HCT116 (cell line): ENCODE measurements around the gene PTHLH. TPM values are rescaled to one million over a fixed set of nuclear protein-coding genes. Genes with fewer than 3 reads are reported as not detected.
A peak's percentile ranks its signal among the peaks of the same experiment; 100 is the strongest.

Experiments used
- ATAC-seq: fragments of 200-7000 bp; cut with Tn5 transposase; 2 replicates; pipeline ENCODE4 v1.9.1; 2020; ENCODE audit warnings: mild to moderate bottlenecking, moderate library complexity
- BruUV-seq: library from RNA; stranded (reverse); fragments of 400-500 nt; replicated peaks from 2 replicates; lab custom pipeline; 2021; lab: Mats Ljungman, UMichigan
- CTCF ChIA-PET: fragments of 300-600 bp; sonication (Branson Sonifier 250); formaldehyde crosslinking; loops from one replicate; lab custom pipeline; 2021; ENCODE audit warnings: antibody characterized with exemption; lab: Charles Lee
- POLR2A ChIA-PET: fragments of 300-600, 350-600 bp; sonication (Branson Sonifier 250); formaldehyde crosslinking; loops from one replicate; lab custom pipeline; 2021; ENCODE audit warnings: antibody characterized with exemption; lab: Charles Lee
- RAD21 ChIA-PET, 2 experiments: fragments of 300-600 bp; sonication (Branson Sonifier 250); formaldehyde crosslinking; loops; one replicate each; lab custom pipeline; 2023; ENCODE audit warnings: low total read pairs in 2 of 2; ENCODE audit not compliant: uncharacterized antibody in 2 of 2, unreplicated experiment in 2 of 2, low non-redundant PET in 1 of 2; lab: Charles Lee
- DNase-seq: peaks from one replicate; pipeline ENCODE4 v3.0.0-alpha.2; 2010; ENCODE audit warnings: low read depth, low spot score
- H2AFZ ChIP-seq: fragments of 200-600 bp; shearing (Covaris generic), sonication (generic); 2 replicates; pipeline ENCODE4 v1.6.1; 2017; ENCODE audit warnings: low read depth, mixed run types, mixed read lengths, antibody characterized with exemption, low read length; ENCODE audit not compliant: poor library complexity, severe bottlenecking
- H3K27ac ChIP-seq: 2 replicates; pipeline ENCODE4 v1.5.1; 2012; ENCODE audit warnings: low read depth, low read length
- H3K27me3 ChIP-seq: fragments of 200-600 bp; sonication (generic); 2 replicates; pipeline ENCODE4 v1.6.1; 2016; ENCODE audit warnings: mixed run types, low read length, mixed read lengths; ENCODE audit not compliant: insufficient read depth
- H3K36me3 ChIP-seq, 2 experiments: fragments of 200-500 bp in 1 of 2; fragments of 200-600 bp in 1 of 2; sonication (Bioruptor generic) in 1 of 2; sonication (generic) in 1 of 2; 2 replicates each; pipeline versions ENCODE4 v1.5.1 to v1.6.1; 2014 to 2016; ENCODE audit warnings: low read length in 2 of 2, inconsistent platforms in 1 of 2, mixed read lengths in 1 of 2, mixed run types in 1 of 2; ENCODE audit not compliant: insufficient read depth in 2 of 2, control insufficient read depth in 1 of 2
- H3K4me1 ChIP-seq, 2 experiments: fragments of 200-600 bp in 1 of 2; sonication (generic) in 1 of 2; 2 replicates each; pipeline versions ENCODE4 v1.5.1 to v1.6.1; 2012 to 2017; ENCODE audit warnings: low read length in 2 of 2, inconsistent platforms in 1 of 2, mild to moderate bottlenecking in 1 of 2, mixed read lengths in 1 of 2, mixed run types in 1 of 2, moderate library complexity in 1 of 2; ENCODE audit not compliant: insufficient read depth in 2 of 2, control insufficient read depth in 1 of 2
- H3K4me2 ChIP-seq: fragments of 200-600 bp; sonication (generic); 2 replicates; pipeline ENCODE4 v1.6.1; 2017; ENCODE audit warnings: mixed run types, low read length, mixed read lengths
- H3K4me3 ChIP-seq, 2 experiments: fragments of 200-600 bp in 1 of 2; sonication (generic) in 1 of 2; replicated peaks in 1 of 2; 2 replicates each; pipeline ENCODE4 v1.5.1; 2011 to 2016; ENCODE audit warnings: low read length in 2 of 2, control low read depth in 1 of 2, low read depth in 1 of 2, mild to moderate bottlenecking in 1 of 2, mixed read lengths in 1 of 2, mixed run types in 1 of 2
- H3K79me2 ChIP-seq: fragments of 200-600 bp; sonication (generic); 2 replicates; pipeline ENCODE4 v1.6.1; 2017; ENCODE audit warnings: mild to moderate bottlenecking, mixed run types, low read length, moderate library complexity, mixed read lengths; ENCODE audit not compliant: insufficient read depth
- H3K9ac ChIP-seq: fragments of 200-600 bp; sonication (generic); 2 replicates; pipeline ENCODE4 v1.6.1; 2016; ENCODE audit warnings: low read length, mixed read lengths
- H3K9me2 ChIP-seq: fragments of 200-600 bp; sonication (generic), shearing (Covaris generic); 2 replicates; pipeline ENCODE4 v1.6.1; 2017; ENCODE audit warnings: mixed run types, mild to moderate bottlenecking, moderate library complexity; ENCODE audit not compliant: insufficient read depth
- H3K9me3 ChIP-seq, 2 experiments: fragments of 200-500 bp in 1 of 2; fragments of 200-600 bp in 1 of 2; sonication (Bioruptor generic) in 1 of 2; sonication (generic) in 1 of 2; 2 replicates each; pipeline ENCODE4 v1.6.1; 2014 to 2017; ENCODE audit warnings: low read length in 2 of 2, mixed read lengths in 2 of 2, inconsistent platforms in 1 of 2, low read depth in 1 of 2, mild to moderate bottlenecking in 1 of 2, mixed run types in 1 of 2, moderate library complexity in 1 of 2; ENCODE audit not compliant: control insufficient read depth in 1 of 2, insufficient read depth in 1 of 2
- H4K20me1 ChIP-seq: fragments of 200-600 bp; sonication (generic), shearing (Covaris generic); 2 replicates; pipeline ENCODE4 v1.6.1; 2017; ENCODE audit warnings: mixed run types, mild to moderate bottlenecking, moderate library complexity; ENCODE audit not compliant: insufficient read depth
- CBX3 ChIP-seq: IDR thresholded peaks from 2 replicates; pipeline ENCODE4 v1.6.1; 2012; ENCODE audit warnings: low read depth
- CEBPB ChIP-seq: IDR thresholded peaks from 2 replicates; pipeline ENCODE4 v1.6.1; 2012; ENCODE audit warnings: low read depth
- CTCF ChIP-seq, 3 experiments: fragments of 200-600 bp in 1 of 3; sonication (generic) in 1 of 3; IDR thresholded peaks in 2 of 3; conservative IDR thresholded peaks in 1 of 3; 2 replicates each; pipeline ENCODE4 v1.5.1; 2012 to 2017; ENCODE audit warnings: low read depth in 2 of 3, low read length in 2 of 3, antibody characterized with exemption in 1 of 3, borderline replicate concordance in 1 of 3, control low read depth in 1 of 3, mild to moderate bottlenecking in 1 of 3, mixed read lengths in 1 of 3, mixed run types in 1 of 3, moderate library complexity in 1 of 3; ENCODE audit not compliant: insufficient read depth in 1 of 3
- FOSL1 ChIP-seq: IDR thresholded peaks from 2 replicates; pipeline ENCODE4 v1.6.1; 2012; ENCODE audit warnings: low read depth
- MAX ChIP-seq: IDR thresholded peaks from 2 replicates; pipeline ENCODE4 v1.6.1; 2012
- POLR2AphosphoS5 ChIP-seq: IDR thresholded peaks from 2 replicates; pipeline ENCODE4 v1.6.1; 2011; ENCODE audit warnings: mild to moderate bottlenecking, low read depth, low read length, moderate library complexity
- RAD21 ChIP-seq: IDR thresholded peaks from 2 replicates; pipeline ENCODE4 v1.6.1; 2012; ENCODE audit warnings: low read depth, mild to moderate bottlenecking
- SIN3A ChIP-seq: IDR thresholded peaks from 2 replicates; pipeline ENCODE4 v1.6.1; 2012; ENCODE audit warnings: low read depth
- intact Hi-C: fragments of 100-400 bp; cut with micrococcal nuclease; formaldehyde crosslinking; loops from 2 replicates; pipeline ENCODE4 v1.10.0; 2022
- total RNA-seq: library from RNA; stranded (reverse); gene quantifications from one replicate; pipeline ENCODE4 v1.2.1, GENCODE V29; 2021; ENCODE audit not compliant: unreplicated experiment

The PTHLH gene
- total RNA-seq, 1 experiment from 2014 or later = not detected

DNA sequence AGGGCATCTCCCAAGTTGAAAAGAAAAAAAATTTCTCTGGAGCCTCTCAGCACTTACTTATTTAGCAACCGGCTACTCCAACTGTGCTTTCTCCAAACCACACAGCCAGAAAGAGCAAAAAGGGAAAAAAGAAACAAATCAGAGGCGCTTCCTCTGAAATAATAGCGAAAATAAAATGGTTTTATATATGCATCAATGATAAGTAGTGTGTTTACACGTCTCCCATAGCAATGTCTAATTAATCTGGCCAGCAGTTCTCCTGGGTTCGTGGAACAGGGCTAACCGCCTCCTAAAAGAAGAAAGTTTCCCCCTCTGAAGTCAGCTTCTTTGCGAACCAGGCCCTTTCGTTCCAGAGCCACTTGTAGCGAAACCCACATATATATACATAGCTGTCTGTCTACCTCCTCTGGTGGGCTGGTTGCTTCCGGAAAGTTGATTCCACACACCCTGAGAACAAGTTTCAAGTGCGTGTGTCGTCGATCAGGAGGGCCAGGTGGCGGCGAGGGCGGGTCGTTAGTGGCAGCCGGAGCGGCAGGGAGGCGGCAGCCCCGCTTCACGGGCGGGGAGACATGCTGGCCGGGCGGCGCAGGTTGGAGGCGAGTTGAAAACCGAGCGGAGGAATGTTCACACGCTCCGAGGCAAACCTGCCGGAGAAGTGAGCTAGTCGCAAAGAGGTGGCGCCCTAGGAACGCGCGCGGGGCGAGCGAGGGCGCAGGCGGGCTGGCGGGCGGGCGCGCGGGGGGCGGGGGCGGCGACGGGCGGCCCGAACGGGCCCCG lies 2.7 kb downstream of the PTHLH start:
- H4K20me1 ChIP-seq = no peaks in the 10 kb centered on the region
- H3K9me3 ChIP-seq = no peaks in the 10 kb centered on the region
- peak overlapping the region; percentile 39; the same call in 1 of the 2 replicates for H3K9ac ChIP-seq
- peak overlapping the region; percentile 93 for H3K4me2 ChIP-seq
- no peaks in the 10 kb centered on the region for H3K9me2 ChIP-seq
- no peaks in the 10 kb centered on the region for H3K79me2 ChIP-seq
- H3K4me3 ChIP-seq = peak overlapping the region; percentile 49 to 60
- RAD21 ChIA-PET = interaction anchor here in 1 of 2 experiments (0.7 kb wide), 1 partner anchor 63 kb away, joined by 4 read pairs; no protein-coding TSS in a partner anchor
- peaks cover 17 to 43% of the 10 kb centered on the region in 2 experiments for H3K4me1 ChIP-seq
- BruUV-seq = no TSS peak
- TF ChIP-seq MAX (peak; percentile 90), CBX3 (peak; percentile 56; the same call in 1 of the 2 replicates), POLR2AphosphoS5 (no peak), SIN3A (no peak), CTCF (IDR thresholded peaks at IDR 0.05 in 2 of 3, conservative IDR thresholded peaks at IDR 0.05 in 1 of 3; ENCODE audit: borderline replicate concordance in 1 of 3, insufficient read depth in 1 of 3, low read depth in 2 of 3, low read length in 2 of 3) (peak in 2 of 3 experiments; percentile 14 to 15; a peak in 1 of 6 replicates), CEBPB (no peak), FOSL1 (no peak), RAD21 (peak; percentile 65)
- TF ChIP-seq, all 23 proteins: peak for 4
- POLR2A ChIA-PET = no interaction called here
- Histone ChIP-seq H3K27ac (no peak overlapping the region), H2AFZ (peak overlapping the region; percentile 98), H3K27me3 (no peaks in the 10 kb centered on the region), H3K36me3 (no peaks in the 10 kb centered on the region)
- CTCF ChIA-PET = interaction anchor here (1.6 kb wide), 1 partner anchor 202 kb away, joined by 5 read pairs; no protein-coding TSS in a partner anchor
- DNase-seq (peak; percentile 45), ATAC-seq (peak; percentile 82)
- intact Hi-C loops = loop anchor here (10.0 kb wide), 1 partner anchor 205 kb away; no protein-coding TSS in a partner anchor
